ENCODE measurements around the gene CRYBA2.
A peak's percentile ranks its signal among the peaks of the same experiment; 100 is the strongest.

Gene CRYBA2

GRCh38 chr2:218996937-218997336 lies 3.7 kb upstream of the CRYBA2 start:
- H3K9me3 ChIP-seq (ENCODE audit: severe bottlenecking): no peaks in the 10 kb centered on the region
- no peaks in the 10 kb centered on the region for H3K36me3 ChIP-seq
- H3K4me3 ChIP-seq (ENCODE audit: low read depth, low read length): no peak overlapping the region
- DNase-seq: no peak
- no peak for TF ChIP-seq CTCF (IDR thresholded peaks at IDR 0.05; ENCODE audit: low read depth, low read length)
- peak overlapping the region; percentile 99 for H3K27ac ChIP-seq
- no peaks in the 10 kb centered on the region for H3K27me3 ChIP-seq (ENCODE audit: insufficient read depth, low read depth, severe bottlenecking)

- peak overlapping the region; percentile 48 for H3K4me3 ChIP-seq (ENCODE audit: low read depth, low read length)
- no peaks in the 10 kb centered on the region for H3K9me3 ChIP-seq (ENCODE audit: severe bottlenecking)
- DNase-seq: peak; percentile 94
- TF ChIP-seq CTCF (IDR thresholded peaks at IDR 0.05; ENCODE audit: low read depth, low read length): peak; percentile 86
- H3K27me3 ChIP-seq (ENCODE audit: insufficient read depth, low read depth, severe bottlenecking): no peaks in the 10 kb centered on the region
- H3K36me3 ChIP-seq: no peaks in the 10 kb centered on the region
- H3K27ac ChIP-seq: peak overlapping the region; percentile 99
These were observed 2.9 kb upstream of the CRYBA2 start for GRCh38 chr2:218995972-218996711.

GRCh38 chr2:218995561-218995960 lies 2.3 kb upstream of the CRYBA2 start:
- H3K27me3 ChIP-seq (ENCODE audit: insufficient read depth, low read depth, severe bottlenecking): no peaks in the 10 kb centered on the region
- H3K27ac ChIP-seq: peak overlapping the region; percentile 99
- no peaks in the 10 kb centered on the region for H3K36me3 ChIP-seq

GRCh38 chr2:218992703-218993344 lies 398 bp downstream of the CRYBA2 start:
- no peak for TF ChIP-seq CTCF (IDR thresholded peaks at IDR 0.05; ENCODE audit: low read depth, low read length)
- Histone ChIP-seq H3K4me3 (ENCODE audit: low read depth, low read length) (no peak overlapping the region), H3K36me3 (no peaks in the 10 kb centered on the region), H3K27me3 (ENCODE audit: insufficient read depth, low read depth, severe bottlenecking) (no peaks in the 10 kb centered on the region), H3K27ac (no peak overlapping the region), H3K9me3 (ENCODE audit: severe bottlenecking) (no peaks in the 10 kb centered on the region)
- DNase-seq: no peak

More at GRCh38 chr2:218995561-218995960, 2.3 kb upstream of the CRYBA2 start:
- no peak for DNase-seq
- H3K4me3 ChIP-seq (ENCODE audit: low read depth, low read length): no peak overlapping the region
- H3K9me3 ChIP-seq (ENCODE audit: severe bottlenecking): no peaks in the 10 kb centered on the region
- no peak for TF ChIP-seq CTCF (IDR thresholded peaks at IDR 0.05; ENCODE audit: low read depth, low read length)

- no peaks in the 10 kb centered on the region for H3K36me3 ChIP-seq
- no peak for TF ChIP-seq CTCF (IDR thresholded peaks at IDR 0.05; ENCODE audit: low read depth, low read length)
These were observed 1.0 kb downstream of the CRYBA2 start for GRCh38 chr2:218992196-218992595.

More at GRCh38 chr2:218992196-218992595, 1.0 kb downstream of the CRYBA2 start:
- DNase-seq: no peak
- H3K27me3 ChIP-seq (ENCODE audit: insufficient read depth, low read depth, severe bottlenecking): no peaks in the 10 kb centered on the region
- H3K9me3 ChIP-seq (ENCODE audit: severe bottlenecking): no peaks in the 10 kb centered on the region
- no peak overlapping the region for H3K4me3 ChIP-seq (ENCODE audit: low read depth, low read length)
- H3K27ac ChIP-seq: no peak overlapping the region
